OCI-LY1 (cell line): Measurements from ENCODE around the gene CLASP2.

Experiments used
- H2AFZ ChIP-seq: fragments of 200-600 bp; sonication (generic), shearing (Covaris generic); 2 replicates; pipeline ENCODE4 v1.6.0; 2014; ENCODE audit warnings: antibody characterized with exemption, mild to moderate bottlenecking, low read length
- H3F3A ChIP-seq: fragments of 200-600 bp; sonication (generic), shearing (Covaris generic); 2 replicates; pipeline ENCODE4 v1.6.0; 2014; ENCODE audit warnings: mild to moderate bottlenecking, antibody characterized with exemption, low read length, moderate library complexity; ENCODE audit not compliant: insufficient read depth
- H3K27ac ChIP-seq: fragments of 200-600 bp; sonication (generic); 2 replicates; pipeline ENCODE4 v1.5.1; 2014; ENCODE audit warnings: low read length, mixed run types, mild to moderate bottlenecking, low read depth; ENCODE audit not compliant: poor library complexity, severe bottlenecking
- H3K27me3 ChIP-seq: fragments of 200-600 bp; sonication (generic); 2 replicates; pipeline ENCODE4 v1.6.0; 2014; ENCODE audit warnings: antibody characterized with exemption, mild to moderate bottlenecking, low read length, moderate library complexity; ENCODE audit not compliant: insufficient read depth
- H3K36me3 ChIP-seq: fragments of 200-600 bp; sonication (generic); 2 replicates; pipeline ENCODE4 v1.6.1; 2014; ENCODE audit warnings: mild to moderate bottlenecking, antibody characterized with exemption, low read length, moderate library complexity, mixed read lengths; ENCODE audit not compliant: insufficient read depth
- H3K4me1 ChIP-seq: fragments of 200-600 bp; sonication (generic); 2 replicates; pipeline ENCODE4 v1.5.1; 2014; ENCODE audit warnings: mild to moderate bottlenecking, low read length, moderate library complexity; ENCODE audit not compliant: insufficient read depth, severe bottlenecking
- H3K4me2 ChIP-seq: fragments of 200-600 bp; sonication (generic), shearing (Covaris generic); 2 replicates; pipeline ENCODE4 v1.6.1; 2014; ENCODE audit warnings: low read length
- H3K4me3 ChIP-seq: fragments of 200-600 bp; sonication (generic); 2 replicates; pipeline ENCODE4 v1.5.1; 2014; ENCODE audit warnings: low read length, low read depth, mild to moderate bottlenecking, mixed read lengths; ENCODE audit not compliant: poor library complexity, severe bottlenecking
- H3K79me2 ChIP-seq: fragments of 200-600 bp; shearing (Covaris generic); 2 replicates; pipeline ENCODE4 v1.6.1; 2016; ENCODE audit warnings: mixed run types, low read length, mixed read lengths; ENCODE audit not compliant: insufficient read depth
- H3K9ac ChIP-seq: fragments of 200-600 bp; sonication (generic), shearing (Covaris generic); 2 replicates; pipeline ENCODE4 v1.6.1; 2014; ENCODE audit warnings: mild to moderate bottlenecking, low read length, mixed read lengths
- H3K9me2 ChIP-seq: fragments of 200-600 bp; sonication (generic), shearing (Covaris generic); 2 replicates; pipeline ENCODE4 v1.6.1; 2014; ENCODE audit warnings: low read depth, mild to moderate bottlenecking, low read length, mixed read lengths
- H3K9me3 ChIP-seq: fragments of 200-600 bp; shearing (Covaris generic); 2 replicates; pipeline ENCODE4 v1.6.1; 2014; ENCODE audit warnings: low read length, mixed read lengths
- H4K20me1 ChIP-seq: fragments of 200-600 bp; sonication (generic), shearing (Covaris generic); 2 replicates; pipeline ENCODE4 v1.6.0; 2016; ENCODE audit warnings: mild to moderate bottlenecking, low read length; ENCODE audit not compliant: insufficient read depth
- EZH2 ChIP-seq: fragments of 200-600 bp; sonication (generic), shearing (Covaris generic); IDR thresholded peaks from 2 replicates; pipeline ENCODE4 v1.8.0; 2017; ENCODE audit warnings: borderline replicate concordance, mixed run types, mild to moderate bottlenecking, antibody characterized with exemption, low read length, moderate library complexity, mixed read lengths
- TF ChIP-seq, protein P1 (sequence below): fragments of 200-600 bp; sonication (generic), shearing (Covaris generic); IDR thresholded peaks from 2 replicates; pipeline ENCODE4 v1.5.1; 2017; ENCODE audit warnings: mild to moderate bottlenecking, antibody characterized with exemption, low read length, moderate library complexity, mixed read lengths

CLASP2 gene

GRCh38 chr3:33646406-33646805 is 71.6 kb downstream of the CLASP2 start:
- no peaks in the 10 kb centered on the region for H3K36me3 ChIP-seq
- no peak overlapping the region for H3K9ac ChIP-seq
- no peak overlapping the region for H3K4me2 ChIP-seq
- no peak overlapping the region for H2AFZ ChIP-seq
- H4K20me1 ChIP-seq: no peaks in the 10 kb centered on the region
- H3F3A ChIP-seq: no peaks in the 10 kb centered on the region
- H3K9me2 ChIP-seq: no peaks in the 10 kb centered on the region
- TF ChIP-seq EZH2: no peak
- TF ChIP-seq, protein P1, sequence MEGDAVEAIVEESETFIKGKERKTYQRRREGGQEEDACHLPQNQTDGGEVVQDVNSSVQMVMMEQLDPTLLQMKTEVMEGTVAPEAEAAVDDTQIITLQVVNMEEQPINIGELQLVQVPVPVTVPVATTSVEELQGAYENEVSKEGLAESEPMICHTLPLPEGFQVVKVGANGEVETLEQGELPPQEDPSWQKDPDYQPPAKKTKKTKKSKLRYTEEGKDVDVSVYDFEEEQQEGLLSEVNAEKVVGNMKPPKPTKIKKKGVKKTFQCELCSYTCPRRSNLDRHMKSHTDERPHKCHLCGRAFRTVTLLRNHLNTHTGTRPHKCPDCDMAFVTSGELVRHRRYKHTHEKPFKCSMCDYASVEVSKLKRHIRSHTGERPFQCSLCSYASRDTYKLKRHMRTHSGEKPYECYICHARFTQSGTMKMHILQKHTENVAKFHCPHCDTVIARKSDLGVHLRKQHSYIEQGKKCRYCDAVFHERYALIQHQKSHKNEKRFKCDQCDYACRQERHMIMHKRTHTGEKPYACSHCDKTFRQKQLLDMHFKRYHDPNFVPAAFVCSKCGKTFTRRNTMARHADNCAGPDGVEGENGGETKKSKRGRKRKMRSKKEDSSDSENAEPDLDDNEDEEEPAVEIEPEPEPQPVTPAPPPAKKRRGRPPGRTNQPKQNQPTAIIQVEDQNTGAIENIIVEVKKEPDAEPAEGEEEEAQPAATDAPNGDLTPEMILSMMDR: no peak
- H3K27me3 ChIP-seq: no peaks in the 10 kb centered on the region
- peaks cover 19% of the 10 kb centered on the region for H3K4me1 ChIP-seq
- no peak overlapping the region for H3K27ac ChIP-seq
- no peaks in the 10 kb centered on the region for H3K79me2 ChIP-seq
- H3K9me3 ChIP-seq: no peaks in the 10 kb centered on the region
- H3K4me3 ChIP-seq: no peak overlapping the region

DNA sequence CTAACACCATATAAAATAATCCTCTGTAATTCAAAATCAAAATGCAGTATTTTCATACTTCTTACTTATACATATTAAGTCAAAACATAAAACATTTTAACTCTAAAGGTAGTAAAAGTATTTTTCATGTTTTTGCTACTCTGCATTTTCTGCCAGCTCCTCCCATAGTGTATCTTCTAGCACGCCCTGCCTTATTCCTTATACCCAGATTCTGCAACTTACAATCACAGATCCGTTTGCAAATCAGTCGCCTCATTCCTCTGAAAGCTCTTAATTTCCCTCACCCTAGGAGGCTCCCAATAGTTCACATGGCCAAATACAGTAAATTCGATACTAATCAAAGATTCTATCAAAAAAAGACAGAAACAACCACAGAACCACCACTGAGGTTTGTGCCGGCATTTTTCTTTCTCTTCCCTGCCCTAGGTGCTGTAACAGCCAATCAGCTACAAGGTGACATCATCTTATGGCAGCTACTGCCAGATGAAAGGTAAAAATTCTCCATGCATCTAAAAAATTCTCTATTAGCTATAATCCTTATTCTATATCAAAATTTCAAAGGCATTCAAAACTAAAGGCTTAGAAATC is 72.9 kb downstream of the CLASP2 start:
- no peak overlapping the region for H3K9ac ChIP-seq

GRCh38 chr3:33644582-33644981 is 73.5 kb downstream of the CLASP2 start:
- no peak overlapping the region for H3K4me3 ChIP-seq

More for the DNA sequence above, 72.9 kb downstream of the CLASP2 start:
- Histone ChIP-seq H3K9me2 (no peaks in the 10 kb centered on the region), H3K27me3 (no peaks in the 10 kb centered on the region), H3K36me3 (no peaks in the 10 kb centered on the region), H3K79me2 (no peaks in the 10 kb centered on the region), H3K4me1 (peaks cover 19% of the 10 kb centered on the region), H3F3A (no peaks in the 10 kb centered on the region), H3K4me2 (peak overlapping the region; percentile 63), H3K4me3 (peak overlapping the region; percentile 55), H2AFZ (no peak overlapping the region), H4K20me1 (no peaks in the 10 kb centered on the region), H3K27ac (no peak overlapping the region), H3K9me3 (no peaks in the 10 kb centered on the region)
- no peak for TF ChIP-seq EZH2
- TF ChIP-seq, protein P1: no peak

More at GRCh38 chr3:33644582-33644981, 73.5 kb downstream of the CLASP2 start:
- Histone ChIP-seq H3K27ac (no peak overlapping the region), H3K79me2 (no peaks in the 10 kb centered on the region), H3K27me3 (no peaks in the 10 kb centered on the region), H3K36me3 (no peaks in the 10 kb centered on the region), H3K9ac (no peak overlapping the region), H3K9me2 (no peaks in the 10 kb centered on the region), H2AFZ (no peak overlapping the region), H4K20me1 (no peaks in the 10 kb centered on the region), H3F3A (no peaks in the 10 kb centered on the region), H3K9me3 (no peaks in the 10 kb centered on the region), H3K4me2 (no peak overlapping the region), H3K4me1 (peaks cover 19% of the 10 kb centered on the region)
- TF ChIP-seq, protein P1: no peak
- no peak for TF ChIP-seq EZH2
